Calu3 (cell line): ENCODE measurements around the gene TENM3. TPM values are rescaled to one million over a fixed set of nuclear protein-coding genes. Genes with fewer than 3 reads are reported as not detected.

Experiments
- BruUV-seq: library from RNA; stranded (reverse); fragments of 400-500 nt; replicated peaks from 2 replicates; lab custom pipeline; 2021; lab: Mats Ljungman, UMichigan
- CTCF ChIA-PET: fragments of 300-600 bp; sonication (Branson Sonifier 250); formaldehyde crosslinking; loops from one replicate; lab custom pipeline; 2022; ENCODE audit warnings: antibody characterized with exemption; lab: Charles Lee
- DNase-seq: peaks from one replicate; pipeline ENCODE4 v3.0.0; 2022
- H3K27ac Mint-ChIP-seq: one replicate; pipeline ENCODE4 v1.8.0; 2022; ENCODE audit warnings: mixed read lengths; ENCODE audit not compliant: unreplicated experiment
- H3K27me3 Mint-ChIP-seq: one replicate; pipeline ENCODE4 v1.8.0; 2022; ENCODE audit warnings: mixed read lengths; ENCODE audit not compliant: unreplicated experiment
- H3K36me3 Mint-ChIP-seq: one replicate; pipeline ENCODE4 v1.8.0; 2022; ENCODE audit warnings: mild to moderate bottlenecking, moderate library complexity, mixed read lengths; ENCODE audit not compliant: insufficient read depth, unreplicated experiment
- H3K4me1 Mint-ChIP-seq: one replicate; pipeline ENCODE4 v1.8.0; 2022; ENCODE audit warnings: mild to moderate bottlenecking, low read depth, mixed read lengths; ENCODE audit not compliant: unreplicated experiment
- H3K4me3 Mint-ChIP-seq: one replicate; pipeline ENCODE4 v1.8.0; 2022; ENCODE audit warnings: mild to moderate bottlenecking, low read depth, moderate library complexity, mixed read lengths; ENCODE audit not compliant: unreplicated experiment
- H3K9me3 Mint-ChIP-seq: one replicate; pipeline ENCODE4 v1.8.0; 2022; ENCODE audit warnings: low read depth, mixed read lengths; ENCODE audit not compliant: unreplicated experiment
- CTCF ChIP-seq: fragments of 200-600 bp; IDR thresholded peaks from one replicate; pipeline ENCODE4 v1.8.0; 2022; ENCODE audit warnings: antibody characterized with exemption; ENCODE audit not compliant: unreplicated experiment
- intact Hi-C: fragments of 100-400 bp; cut with micrococcal nuclease; formaldehyde crosslinking; loops from one replicate; pipeline ENCODE4 v1.10.0; 2022; ENCODE audit not compliant: unreplicated experiment
- total RNA-seq: library from RNA; stranded (reverse); gene quantifications from 2 replicates; pipeline ENCODE4 v1.2.3, GENCODE V29; 2022

TENM3 gene
- total RNA-seq, 1 experiment from 2014 or later = 5.9 TPM

- no peaks in the 10 kb centered on the region for H3K36me3 Mint-ChIP-seq
- CTCF ChIA-PET = no interaction called here
- H3K27ac Mint-ChIP-seq = no peak overlapping the region
- no peaks in the 10 kb centered on the region for H3K4me1 Mint-ChIP-seq
- no peaks in the 10 kb centered on the region for H3K27me3 Mint-ChIP-seq
- no peaks in the 10 kb centered on the region for H3K9me3 Mint-ChIP-seq
- BruUV-seq = no TSS peak
- TF ChIP-seq CTCF = no peak
- H3K4me3 Mint-ChIP-seq = no peak overlapping the region
- no peak for DNase-seq
- intact Hi-C loops = no loop called here
These were observed 28.9 kb downstream of the TENM3 start for GRCh38 chr4:182272151-182272550.

- no peak for TF ChIP-seq CTCF
- CTCF ChIA-PET = interaction anchor here (0.5 kb wide), 1 partner anchor 50 kb away, joined by 5 read pairs; no protein-coding TSS in a partner anchor
- no peak overlapping the region for H3K4me3 Mint-ChIP-seq
- H3K27ac Mint-ChIP-seq = no peak overlapping the region
- no peaks in the 10 kb centered on the region for H3K9me3 Mint-ChIP-seq
- intact Hi-C loops = no loop called here
- no peak for DNase-seq
- H3K4me1 Mint-ChIP-seq = no peaks in the 10 kb centered on the region
- H3K27me3 Mint-ChIP-seq = no peaks in the 10 kb centered on the region
- H3K36me3 Mint-ChIP-seq = no peaks in the 10 kb centered on the region
- no TSS peak for BruUV-seq
These were observed 30.2 kb downstream of the TENM3 start for GRCh38 chr4:182273191-182273935.

DNA sequence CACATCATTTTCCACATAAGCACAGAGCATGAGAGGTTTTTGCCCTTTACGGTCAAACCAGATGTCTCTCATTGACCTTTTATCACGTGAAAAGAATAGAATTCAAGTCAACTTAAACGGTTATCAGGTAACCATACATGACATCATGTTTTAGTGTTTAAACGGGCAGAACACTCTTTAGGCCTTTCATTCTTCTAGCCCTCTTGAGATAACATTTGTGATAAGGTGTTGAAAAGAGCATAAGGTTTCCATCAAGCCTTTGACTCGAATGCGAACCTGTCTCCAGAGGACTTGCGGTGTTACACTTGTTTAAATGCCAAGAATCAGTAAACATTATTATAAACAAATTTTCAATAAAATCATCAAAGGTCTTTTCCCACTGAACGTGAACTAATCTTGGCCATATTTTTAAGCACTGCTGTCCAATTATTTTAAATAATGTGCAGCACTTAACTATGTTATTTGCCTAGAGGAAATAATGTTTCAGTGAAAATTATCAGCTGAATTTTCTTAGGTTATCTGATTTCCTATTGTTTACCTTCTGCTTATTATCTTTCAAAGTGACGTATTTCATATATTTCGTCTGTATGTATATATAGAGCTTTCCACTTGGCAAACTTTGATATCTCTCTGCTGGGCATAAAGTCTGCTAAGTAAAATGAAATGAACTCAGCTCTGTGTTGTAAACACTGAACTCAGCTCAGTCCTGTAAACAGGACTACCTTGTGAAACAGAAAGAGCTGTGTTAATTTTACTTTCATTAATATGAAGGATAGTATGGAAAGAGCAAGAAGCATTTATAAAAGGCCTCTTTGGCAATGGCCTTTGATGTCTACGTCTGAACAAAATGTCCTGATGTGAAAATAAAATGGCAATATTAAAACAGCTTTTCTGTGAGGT is 33.3 kb downstream of the TENM3 start:
- TF ChIP-seq CTCF = no peak
- DNase-seq = no peak
- BruUV-seq = no TSS peak
- H3K4me1 Mint-ChIP-seq = no peaks in the 10 kb centered on the region
- CTCF ChIA-PET = no interaction called here
- H3K36me3 Mint-ChIP-seq = no peaks in the 10 kb centered on the region
- H3K27me3 Mint-ChIP-seq = no peaks in the 10 kb centered on the region
- intact Hi-C loops = no loop called here
- H3K4me3 Mint-ChIP-seq = no peak overlapping the region
- H3K27ac Mint-ChIP-seq = no peak overlapping the region
- no peaks in the 10 kb centered on the region for H3K9me3 Mint-ChIP-seq

- no peaks in the 10 kb centered on the region for H3K4me1 Mint-ChIP-seq
- no peaks in the 10 kb centered on the region for H3K9me3 Mint-ChIP-seq
- H3K27me3 Mint-ChIP-seq = no peaks in the 10 kb centered on the region
- H3K36me3 Mint-ChIP-seq = no peaks in the 10 kb centered on the region
- TF ChIP-seq CTCF = no peak
- DNase-seq = no peak
- BruUV-seq = no TSS peak
- no peak overlapping the region for H3K4me3 Mint-ChIP-seq
- CTCF ChIA-PET = no interaction called here
- intact Hi-C loops = no loop called here
- no peak overlapping the region for H3K27ac Mint-ChIP-seq
These were observed 34.2 kb downstream of the TENM3 start for GRCh38 chr4:182277377-182277776.
